HCT116 (cell line): Measurements from ENCODE around the gene PKHD1.

Experiments
- EZH2 ChIP-seq: fragments of 200-600 bp; sonication (generic); IDR thresholded peaks from 2 replicates; pipeline ENCODE4 v1.6.1; 2017; ENCODE audit warnings: antibody characterized with exemption, mixed run types
- EZH2phosphoT487 ChIP-seq: fragments of 200-600 bp; IDR thresholded peaks from 2 replicates; pipeline ENCODE4 v1.6.1; 2018; ENCODE audit warnings: antibody characterized with exemption, borderline replicate concordance
- JUND ChIP-seq: IDR thresholded peaks from 2 replicates; pipeline ENCODE4 v1.6.1; 2012
- POLR2A ChIP-seq: IDR thresholded peaks from 2 replicates; pipeline ENCODE4 v1.7.0; 2011; ENCODE audit warnings: borderline replicate concordance; ENCODE audit not compliant: insufficient read depth, insufficient read length; ENCODE audit errors: extremely low read depth
- POLR2AphosphoS5 ChIP-seq: IDR thresholded peaks from 2 replicates; pipeline ENCODE4 v1.6.1; 2011; ENCODE audit warnings: mild to moderate bottlenecking, low read depth, low read length, moderate library complexity
- RAD21 ChIP-seq: IDR thresholded peaks from 2 replicates; pipeline ENCODE4 v1.6.1; 2012; ENCODE audit warnings: low read depth, mild to moderate bottlenecking
- SIN3A ChIP-seq: IDR thresholded peaks from 2 replicates; pipeline ENCODE4 v1.6.1; 2012; ENCODE audit warnings: low read depth
- SP1 ChIP-seq: IDR thresholded peaks from 2 replicates; pipeline ENCODE4 v1.6.1; 2012; ENCODE audit warnings: low read depth
- ZNF274 ChIP-seq: fragments of 200-500 bp; sonication (Bioruptor generic); IDR thresholded peaks from 2 replicates; pipeline ENCODE4 v1.6.1; 2014; ENCODE audit warnings: mild to moderate bottlenecking, low read depth, low read length, inconsistent platforms
- TF ChIP-seq, protein P1 (sequence below), 3 experiments: fragments of 200-600 bp in 1 of 3; sonication (generic) in 1 of 3; IDR thresholded peaks in 2 of 3; conservative IDR thresholded peaks in 1 of 3; 2 replicates each; pipeline ENCODE4 v1.5.1; 2012 to 2017; ENCODE audit warnings: low read depth in 2 of 3, low read length in 2 of 3, antibody characterized with exemption in 1 of 3, borderline replicate concordance in 1 of 3, control low read depth in 1 of 3, mild to moderate bottlenecking in 1 of 3, mixed read lengths in 1 of 3, mixed run types in 1 of 3, moderate library complexity in 1 of 3; ENCODE audit not compliant: insufficient read depth in 1 of 3
- TF ChIP-seq, protein P2 (sequence below): IDR thresholded peaks from 2 replicates; pipeline ENCODE4 v1.6.1; 2012
- TF ChIP-seq, protein P3 (sequence below): IDR thresholded peaks from 2 replicates; pipeline ENCODE4 v1.6.1; 2012

DNA sequence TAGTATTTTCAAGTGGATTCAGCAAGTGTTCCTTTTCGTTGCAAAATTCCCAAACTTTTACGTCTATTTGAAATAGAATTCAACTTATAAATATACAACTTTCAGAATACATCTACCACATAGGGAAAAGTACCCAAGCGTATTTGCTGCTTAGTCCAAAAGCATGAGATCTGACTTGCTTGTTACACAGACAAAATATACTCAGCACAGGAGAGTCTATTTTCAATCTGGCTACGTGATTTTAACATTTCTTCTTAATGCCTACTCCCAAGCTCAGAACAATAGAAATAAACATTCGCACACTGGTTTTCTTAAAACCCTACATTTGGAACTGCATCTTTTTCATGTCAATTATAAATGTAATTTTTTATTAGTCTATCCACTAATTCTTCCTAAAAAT lies 672 bp downstream of the PKHD1 start:
- TF ChIP-seq POLR2A, result no peak
- TF ChIP-seq ZNF274, result no peak
- TF ChIP-seq SIN3A, result no peak
- TF ChIP-seq RAD21, result no peak
- TF ChIP-seq, protein P1, sequence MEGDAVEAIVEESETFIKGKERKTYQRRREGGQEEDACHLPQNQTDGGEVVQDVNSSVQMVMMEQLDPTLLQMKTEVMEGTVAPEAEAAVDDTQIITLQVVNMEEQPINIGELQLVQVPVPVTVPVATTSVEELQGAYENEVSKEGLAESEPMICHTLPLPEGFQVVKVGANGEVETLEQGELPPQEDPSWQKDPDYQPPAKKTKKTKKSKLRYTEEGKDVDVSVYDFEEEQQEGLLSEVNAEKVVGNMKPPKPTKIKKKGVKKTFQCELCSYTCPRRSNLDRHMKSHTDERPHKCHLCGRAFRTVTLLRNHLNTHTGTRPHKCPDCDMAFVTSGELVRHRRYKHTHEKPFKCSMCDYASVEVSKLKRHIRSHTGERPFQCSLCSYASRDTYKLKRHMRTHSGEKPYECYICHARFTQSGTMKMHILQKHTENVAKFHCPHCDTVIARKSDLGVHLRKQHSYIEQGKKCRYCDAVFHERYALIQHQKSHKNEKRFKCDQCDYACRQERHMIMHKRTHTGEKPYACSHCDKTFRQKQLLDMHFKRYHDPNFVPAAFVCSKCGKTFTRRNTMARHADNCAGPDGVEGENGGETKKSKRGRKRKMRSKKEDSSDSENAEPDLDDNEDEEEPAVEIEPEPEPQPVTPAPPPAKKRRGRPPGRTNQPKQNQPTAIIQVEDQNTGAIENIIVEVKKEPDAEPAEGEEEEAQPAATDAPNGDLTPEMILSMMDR (IDR thresholded peaks at IDR 0.05 in 2 of 3, conservative IDR thresholded peaks at IDR 0.05 in 1 of 3; ENCODE audit: borderline replicate concordance in 1 of 3, insufficient read depth in 1 of 3, low read depth in 2 of 3, low read length in 2 of 3), result no peak
- TF ChIP-seq SP1, result no peak
- TF ChIP-seq POLR2AphosphoS5, result no peak
- no peak for TF ChIP-seq JUND
- TF ChIP-seq, protein P2, sequence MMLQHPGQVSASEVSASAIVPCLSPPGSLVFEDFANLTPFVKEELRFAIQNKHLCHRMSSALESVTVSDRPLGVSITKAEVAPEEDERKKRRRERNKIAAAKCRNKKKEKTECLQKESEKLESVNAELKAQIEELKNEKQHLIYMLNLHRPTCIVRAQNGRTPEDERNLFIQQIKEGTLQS, result no peak
- TF ChIP-seq EZH2phosphoT487, result no peak
- TF ChIP-seq, protein P3, sequence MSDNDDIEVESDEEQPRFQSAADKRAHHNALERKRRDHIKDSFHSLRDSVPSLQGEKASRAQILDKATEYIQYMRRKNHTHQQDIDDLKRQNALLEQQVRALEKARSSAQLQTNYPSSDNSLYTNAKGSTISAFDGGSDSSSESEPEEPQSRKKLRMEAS, result no peak
- TF ChIP-seq EZH2, result no peak
